ENCODE data around the gene SLC7A4.
"Not testable (repeated sequence)": the region's sequence is repeated elsewhere in the genome, so short reads cannot be mapped to it uniquely, and the experiment has no call there.

SLC7A4 gene

DNA sequence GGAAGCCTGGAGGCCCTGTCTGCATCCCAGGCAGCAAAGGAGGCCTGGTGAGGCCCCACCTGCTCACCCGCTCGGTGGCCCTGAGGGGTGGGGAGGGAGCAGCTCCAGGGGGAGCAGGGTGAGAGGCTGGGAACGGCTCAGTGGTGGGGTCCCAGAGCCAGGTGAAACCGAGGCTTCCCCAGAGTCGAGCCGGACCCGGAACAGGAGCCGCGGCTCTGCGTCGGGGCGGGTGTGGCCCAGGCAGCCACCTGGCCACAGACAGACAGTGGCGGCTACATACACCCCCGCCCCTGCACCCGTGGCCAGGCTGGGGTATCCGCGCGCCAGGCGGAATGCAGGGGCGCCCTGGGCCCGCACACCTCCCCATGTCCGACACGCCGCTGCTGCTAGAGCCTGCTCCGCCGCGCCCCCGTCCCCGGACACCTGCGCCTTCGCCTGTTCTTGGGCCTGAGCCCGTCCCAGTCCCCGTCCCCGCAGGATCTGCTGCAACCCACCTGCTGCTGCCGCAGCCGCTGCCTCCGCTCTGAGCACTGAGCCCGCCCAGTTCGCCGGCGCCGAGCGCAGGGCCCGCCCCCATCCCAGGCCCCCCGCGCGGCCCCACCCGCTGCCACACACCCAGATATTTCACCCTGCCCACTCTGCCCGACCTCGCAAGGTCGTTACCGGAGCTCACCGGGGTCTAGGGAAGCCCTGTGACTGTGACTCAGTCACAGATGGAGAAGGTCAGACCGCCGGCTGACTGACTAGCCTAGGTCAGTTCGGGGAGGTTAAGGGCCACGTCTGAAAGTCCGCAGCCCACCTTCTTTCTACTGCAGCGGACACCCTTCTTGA, at the start of gene SLC7A4:
SLC7A4 (minus strand) TSS at position 525 of the 831 bp plus-strand sequence. CDS start 749 bp downstream, outside the sequence.
- DNase-seq (ENCODE audit: low spot score): no peak

GRCh38 chr22:21080435-21081137, 48.2 kb upstream of the SLC7A4 start:
- DNase-seq (ENCODE audit: low spot score): no peak

- DNase-seq (ENCODE audit: low spot score): no peak
Observed at GRCh38 chr22:21079493-21079892, 47.1 kb upstream of the SLC7A4 start.

DNA sequence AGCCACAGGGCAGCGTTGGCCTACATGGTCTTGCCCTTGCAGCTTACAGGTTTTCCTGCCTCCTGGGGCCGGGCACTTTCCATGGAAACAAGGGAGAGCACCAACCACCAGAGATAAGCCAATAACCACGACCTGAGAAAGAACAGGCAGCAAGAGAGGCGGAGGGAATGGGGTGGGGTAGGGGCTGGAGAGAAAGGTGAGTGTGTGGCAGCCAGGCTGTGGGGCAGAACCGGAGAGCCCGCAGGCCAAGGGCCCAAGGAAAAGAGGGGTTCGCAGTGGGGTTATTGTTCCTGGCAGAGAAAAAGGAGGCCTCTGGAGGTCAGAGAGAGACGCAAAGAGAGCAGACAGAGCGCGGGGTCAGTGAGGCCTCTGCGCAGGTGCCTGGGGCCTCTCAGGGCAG, 46.6 kb upstream of the SLC7A4 start:
- DNase-seq (ENCODE audit: low spot score): no peak

DNA sequence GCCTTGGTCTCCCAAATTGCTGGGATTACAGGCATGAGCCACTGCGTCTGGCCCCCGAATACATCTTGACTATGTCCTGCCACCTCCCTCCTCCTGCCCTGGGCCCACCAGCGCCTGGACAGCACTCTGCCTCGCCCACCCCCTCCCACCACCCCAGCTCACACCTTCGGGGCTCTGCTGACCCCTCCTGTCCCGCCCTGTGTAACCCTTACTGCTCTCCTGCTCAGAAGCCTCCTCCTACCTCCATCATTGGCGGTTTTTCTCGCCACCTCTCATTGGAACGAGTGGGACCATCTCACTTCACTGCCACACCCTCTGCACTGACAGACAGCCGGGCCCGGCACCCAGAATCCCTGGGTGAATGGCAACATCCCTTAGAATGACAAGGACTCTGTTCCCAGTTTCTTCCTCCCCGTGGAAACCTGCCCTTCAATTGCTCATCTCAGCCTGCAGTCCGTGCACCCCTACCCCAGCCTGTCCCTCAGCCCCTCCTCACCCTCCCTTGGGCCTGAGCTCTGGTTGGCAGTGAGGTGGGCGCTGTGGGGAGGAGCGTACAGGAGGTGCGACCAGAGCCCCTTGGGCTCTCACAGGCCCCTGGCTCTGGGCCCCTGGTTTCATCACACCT, 45.6 kb upstream of the SLC7A4 start:
- DNase-seq (ENCODE audit: low spot score): no peak

GRCh38 chr22:21076912-21077625, 44.7 kb upstream of the SLC7A4 start:
- DNase-seq (ENCODE audit: low spot score): no peak

- DNase-seq (ENCODE audit: low spot score): no peak
Observed at GRCh38 chr22:21075516-21076138, 43.3 kb upstream of the SLC7A4 start.

DNA sequence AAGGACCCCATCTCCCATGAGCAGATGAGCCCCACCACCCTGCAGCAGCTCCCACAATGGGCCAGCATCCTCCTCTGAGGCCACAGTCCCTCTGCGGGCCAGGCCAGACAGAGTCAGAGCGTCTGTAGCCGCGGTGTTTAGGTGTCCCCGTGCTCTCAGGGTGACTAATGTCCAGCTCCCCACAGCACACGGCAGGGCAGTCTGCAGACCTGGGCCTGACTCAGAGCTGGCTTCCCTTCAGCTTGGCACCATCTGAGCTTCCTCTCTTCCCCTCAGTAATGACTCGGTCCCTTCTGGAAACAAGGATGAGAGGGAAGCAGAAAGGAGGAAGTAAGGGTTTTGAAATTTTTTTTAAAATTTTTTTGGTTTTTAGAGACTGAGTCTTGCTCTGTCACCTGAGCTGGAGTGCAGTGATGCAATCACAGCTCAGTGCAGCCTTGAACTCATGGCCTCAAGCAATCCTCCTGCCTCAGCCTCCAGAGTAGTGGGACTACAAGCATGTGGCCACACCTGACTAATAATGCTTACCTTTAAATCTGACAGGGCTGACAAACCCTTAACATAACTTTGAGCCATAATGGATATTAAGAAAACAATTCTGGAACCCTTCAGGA, 41.8 kb upstream of the SLC7A4 start:
- DNase-seq (ENCODE audit: low spot score): no peak

DNA sequence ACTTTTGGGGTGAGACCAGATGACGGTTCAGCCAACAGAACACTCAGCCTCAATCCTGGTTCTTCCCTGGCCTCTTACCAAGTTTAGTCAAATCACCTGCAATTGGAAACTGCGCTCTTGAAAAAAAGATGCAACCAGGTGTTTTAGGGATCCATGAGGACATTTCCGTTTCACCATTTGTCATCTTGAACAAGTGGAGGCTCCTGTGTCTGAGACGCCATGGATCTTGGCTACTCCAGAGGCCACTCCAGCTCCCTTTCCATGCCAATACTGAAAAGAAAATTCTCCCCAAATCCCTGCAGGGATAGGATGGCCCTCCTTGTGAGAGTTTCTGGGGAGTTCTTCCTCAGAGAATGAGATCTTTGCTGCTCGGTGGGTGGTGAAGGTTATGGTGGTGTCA, 41.1 kb upstream of the SLC7A4 start:
- no peak for DNase-seq (ENCODE audit: low spot score)

DNA sequence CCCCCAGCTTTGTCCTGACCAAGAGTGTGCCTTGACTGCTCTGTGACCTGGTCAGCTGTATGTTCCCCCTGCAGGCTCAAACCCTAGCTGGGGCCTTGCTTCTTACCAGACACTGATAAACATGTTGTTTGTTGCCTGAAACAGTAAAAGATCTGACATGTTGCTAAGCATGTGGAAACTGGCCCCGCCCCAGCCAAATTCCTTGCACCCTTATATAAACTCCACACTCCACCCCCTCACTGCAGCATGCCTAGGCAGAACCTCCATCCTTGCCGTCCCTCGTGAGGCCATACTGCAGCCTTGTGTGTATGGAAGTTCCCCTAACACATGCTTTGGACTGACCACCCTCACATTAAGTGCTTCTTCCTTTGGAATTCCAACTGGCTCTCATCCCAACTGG, 40.7 kb upstream of the SLC7A4 start:
- no peak for DNase-seq (ENCODE audit: low spot score)

DNA sequence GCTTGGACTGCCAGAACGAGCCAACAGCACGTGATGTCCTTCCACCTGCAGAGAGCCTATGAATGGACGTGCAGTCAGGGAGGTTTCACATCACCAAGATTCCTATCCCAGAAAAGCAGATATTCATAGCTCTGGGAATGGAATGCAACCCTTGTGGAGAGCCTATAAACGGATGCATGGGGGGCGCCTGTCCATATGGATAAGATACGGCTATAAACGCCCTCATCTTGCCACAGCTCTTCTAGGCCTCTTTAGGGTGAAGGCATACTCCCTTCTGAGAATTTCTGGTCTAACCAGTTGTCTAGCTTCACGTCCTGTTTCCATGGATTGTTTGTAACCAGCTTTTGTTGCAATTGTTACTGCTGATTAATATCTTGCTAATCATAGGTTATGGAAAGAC, 39.4 kb upstream of the SLC7A4 start:
- not testable (repeated sequence) for DNase-seq (ENCODE audit: low spot score)

GRCh38 chr22:21070690-21071615, 38.6 kb upstream of the SLC7A4 start:
- no peak for DNase-seq (ENCODE audit: low spot score)

GRCh38 chr22:21069375-21069774, 37.0 kb upstream of the SLC7A4 start:
- no peak for DNase-seq (ENCODE audit: low spot score)

- DNase-seq (ENCODE audit: low spot score): no peak
Observed at GRCh38 chr22:21068681-21069276, 36.4 kb upstream of the SLC7A4 start.

DNA sequence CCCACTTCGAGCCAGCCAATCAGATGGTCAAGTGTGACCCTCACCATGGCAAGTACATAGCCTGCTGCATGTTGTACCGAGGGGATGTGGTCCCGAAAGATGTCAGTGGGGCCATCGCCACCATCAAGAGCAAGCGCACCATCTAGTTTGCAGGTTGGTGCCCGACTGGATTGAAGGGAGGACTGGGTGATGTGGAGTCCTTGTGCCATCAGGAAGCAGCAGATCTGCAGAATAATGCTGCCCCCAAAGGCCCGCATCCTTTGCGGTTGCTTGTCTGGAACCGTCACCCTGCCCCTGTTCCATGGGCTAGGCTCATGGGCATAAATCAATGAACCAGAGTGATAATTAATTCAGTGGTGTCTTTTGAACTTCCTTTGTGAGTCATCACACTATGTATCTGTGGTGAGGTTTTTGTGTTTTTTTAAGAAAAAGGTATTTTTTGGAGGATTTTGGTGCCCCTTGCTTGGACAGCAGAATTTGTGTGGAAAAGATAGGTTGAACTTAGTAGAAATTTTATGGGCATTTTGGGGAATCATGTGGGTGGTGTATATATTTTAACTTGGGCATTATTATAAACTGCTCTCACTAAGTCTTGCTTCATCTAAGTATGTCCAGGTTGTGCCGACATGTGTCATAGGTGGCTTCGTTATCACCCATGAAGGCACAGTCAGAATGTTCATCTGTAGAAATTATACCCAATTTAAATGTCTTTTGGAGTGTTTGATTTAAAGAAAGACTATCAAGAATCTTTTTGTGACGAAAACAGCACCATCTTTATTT, 35.7 kb upstream of the SLC7A4 start:
- DNase-seq (ENCODE audit: low spot score): no peak

DNA sequence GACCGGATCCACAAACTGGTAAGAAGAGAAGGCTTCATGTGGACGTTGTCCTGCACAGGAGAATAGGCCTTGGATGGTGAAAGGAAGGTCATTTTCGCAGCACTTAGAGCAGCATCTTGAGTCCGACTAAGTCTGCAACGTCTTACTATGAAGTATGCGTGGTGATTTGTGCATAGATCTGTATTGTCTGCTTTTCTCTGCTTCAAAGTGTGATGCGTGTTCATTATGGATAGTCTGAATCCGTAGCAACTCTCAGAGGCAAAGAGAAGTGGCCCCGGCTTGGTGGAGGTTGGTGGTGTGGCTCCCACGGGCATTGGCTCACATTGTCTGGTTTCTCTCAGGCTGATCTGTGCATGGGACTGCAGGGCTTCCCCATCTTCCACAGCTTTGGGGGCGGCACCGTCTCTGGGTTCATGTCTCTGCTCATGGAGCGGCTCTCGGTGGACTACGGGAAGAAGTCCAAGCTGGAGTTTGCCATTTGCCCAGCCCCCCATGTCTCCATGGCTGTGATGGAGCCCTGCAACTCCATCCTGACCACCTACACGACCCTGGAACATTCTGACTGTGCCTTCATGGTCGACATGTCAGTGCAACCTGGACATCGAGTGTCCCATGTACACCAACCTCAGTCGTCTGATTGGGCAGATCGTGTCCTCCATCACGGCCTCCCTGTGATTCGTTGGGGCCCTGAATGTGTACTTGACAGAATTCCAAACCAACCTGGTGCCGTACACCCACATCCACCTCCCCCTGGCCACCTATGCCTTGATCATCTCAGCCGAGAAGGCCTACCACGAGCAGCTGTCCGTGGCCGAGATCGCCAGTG, 34.9 kb upstream of the SLC7A4 start:
- DNase-seq (ENCODE audit: low spot score): no peak

- no peak for DNase-seq (ENCODE audit: low spot score)
Observed at GRCh38 chr22:21064917-21065864, 32.8 kb upstream of the SLC7A4 start.

Measured in CD4-positive, alpha-beta T cell treated with Interleukin-15 for 4 hours (primary cell).